ENCODE data around the gene AOC3.

DNA sequence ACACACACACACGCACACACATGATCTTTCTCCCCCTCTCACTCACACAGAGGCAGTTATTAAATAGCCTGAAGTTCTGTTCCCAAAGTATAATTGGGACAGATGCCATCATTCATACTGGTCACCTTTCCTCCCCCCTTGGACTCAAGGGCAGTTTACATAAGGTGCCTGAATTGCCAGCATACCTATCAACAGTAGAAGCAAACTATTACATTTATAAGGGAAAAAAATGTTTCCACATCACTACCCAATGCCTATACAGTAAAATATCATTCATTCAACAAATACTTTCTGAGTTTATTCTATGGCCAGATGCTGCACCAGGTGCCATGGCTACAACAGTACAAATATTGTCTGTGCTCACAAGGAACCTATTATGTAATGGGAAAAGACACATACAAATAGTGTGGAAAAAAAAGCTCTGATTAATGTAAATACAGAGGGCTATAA lies 46.1 kb upstream of the AOC3 start:
- TF ChIP-seq, protein P1, sequence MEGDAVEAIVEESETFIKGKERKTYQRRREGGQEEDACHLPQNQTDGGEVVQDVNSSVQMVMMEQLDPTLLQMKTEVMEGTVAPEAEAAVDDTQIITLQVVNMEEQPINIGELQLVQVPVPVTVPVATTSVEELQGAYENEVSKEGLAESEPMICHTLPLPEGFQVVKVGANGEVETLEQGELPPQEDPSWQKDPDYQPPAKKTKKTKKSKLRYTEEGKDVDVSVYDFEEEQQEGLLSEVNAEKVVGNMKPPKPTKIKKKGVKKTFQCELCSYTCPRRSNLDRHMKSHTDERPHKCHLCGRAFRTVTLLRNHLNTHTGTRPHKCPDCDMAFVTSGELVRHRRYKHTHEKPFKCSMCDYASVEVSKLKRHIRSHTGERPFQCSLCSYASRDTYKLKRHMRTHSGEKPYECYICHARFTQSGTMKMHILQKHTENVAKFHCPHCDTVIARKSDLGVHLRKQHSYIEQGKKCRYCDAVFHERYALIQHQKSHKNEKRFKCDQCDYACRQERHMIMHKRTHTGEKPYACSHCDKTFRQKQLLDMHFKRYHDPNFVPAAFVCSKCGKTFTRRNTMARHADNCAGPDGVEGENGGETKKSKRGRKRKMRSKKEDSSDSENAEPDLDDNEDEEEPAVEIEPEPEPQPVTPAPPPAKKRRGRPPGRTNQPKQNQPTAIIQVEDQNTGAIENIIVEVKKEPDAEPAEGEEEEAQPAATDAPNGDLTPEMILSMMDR (IDR thresholded peaks at IDR 0.05) = no peak
- TF ChIP-seq EP300 (IDR thresholded peaks at IDR 0.05) (no peak), FOSL2 (IDR thresholded peaks at IDR 0.05) (no peak), FOSL2 (CRISPR knock-in tag; IDR thresholded peaks at IDR 0.05) (no peak), KDM1A (IDR thresholded peaks at IDR 0.05; ENCODE audit: low read depth) (no peak)
